ENCODE data around the gene PTPRM.

PTPRM gene

DNA sequence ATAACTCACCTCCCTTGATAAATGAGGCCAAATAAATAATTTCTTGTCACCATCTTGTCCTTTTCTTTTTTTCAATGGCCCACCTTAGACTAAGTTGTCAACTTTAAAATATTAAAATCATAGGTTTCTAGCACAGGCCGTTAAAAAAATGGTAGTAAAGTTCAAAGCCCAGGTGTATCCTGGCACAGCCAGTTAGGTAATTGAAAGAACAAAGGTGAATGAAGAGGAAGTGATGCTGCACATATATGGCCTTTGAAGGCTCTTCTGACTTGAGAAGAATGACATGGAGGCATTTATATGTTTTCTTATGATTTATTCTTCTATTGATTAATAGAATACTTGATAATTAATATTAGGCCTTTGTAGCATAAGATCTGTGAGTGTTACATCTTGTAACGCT lies 208.7 kb downstream of the PTPRM start:
- no peak for DNase-seq (ENCODE audit: low read depth)
- no peak for TF ChIP-seq POLR2A (IDR thresholded peaks at IDR 0.05; ENCODE audit: extremely low read depth, insufficient read length)
- no peak for TF ChIP-seq MYC (IDR thresholded peaks at IDR 0.05; ENCODE audit: low read depth, low read length)
- TF ChIP-seq, protein P1, sequence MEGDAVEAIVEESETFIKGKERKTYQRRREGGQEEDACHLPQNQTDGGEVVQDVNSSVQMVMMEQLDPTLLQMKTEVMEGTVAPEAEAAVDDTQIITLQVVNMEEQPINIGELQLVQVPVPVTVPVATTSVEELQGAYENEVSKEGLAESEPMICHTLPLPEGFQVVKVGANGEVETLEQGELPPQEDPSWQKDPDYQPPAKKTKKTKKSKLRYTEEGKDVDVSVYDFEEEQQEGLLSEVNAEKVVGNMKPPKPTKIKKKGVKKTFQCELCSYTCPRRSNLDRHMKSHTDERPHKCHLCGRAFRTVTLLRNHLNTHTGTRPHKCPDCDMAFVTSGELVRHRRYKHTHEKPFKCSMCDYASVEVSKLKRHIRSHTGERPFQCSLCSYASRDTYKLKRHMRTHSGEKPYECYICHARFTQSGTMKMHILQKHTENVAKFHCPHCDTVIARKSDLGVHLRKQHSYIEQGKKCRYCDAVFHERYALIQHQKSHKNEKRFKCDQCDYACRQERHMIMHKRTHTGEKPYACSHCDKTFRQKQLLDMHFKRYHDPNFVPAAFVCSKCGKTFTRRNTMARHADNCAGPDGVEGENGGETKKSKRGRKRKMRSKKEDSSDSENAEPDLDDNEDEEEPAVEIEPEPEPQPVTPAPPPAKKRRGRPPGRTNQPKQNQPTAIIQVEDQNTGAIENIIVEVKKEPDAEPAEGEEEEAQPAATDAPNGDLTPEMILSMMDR (IDR thresholded peaks at IDR 0.05; ENCODE audit: low read depth, low read length), result no peak
- TF ChIP-seq, protein P2, sequence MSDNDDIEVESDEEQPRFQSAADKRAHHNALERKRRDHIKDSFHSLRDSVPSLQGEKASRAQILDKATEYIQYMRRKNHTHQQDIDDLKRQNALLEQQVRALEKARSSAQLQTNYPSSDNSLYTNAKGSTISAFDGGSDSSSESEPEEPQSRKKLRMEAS (IDR thresholded peaks at IDR 0.05; ENCODE audit: low read depth, low read length), result no peak
- no peak overlapping the region for H3K4me3 ChIP-seq (ENCODE audit: low read depth, low read length)

DNA sequence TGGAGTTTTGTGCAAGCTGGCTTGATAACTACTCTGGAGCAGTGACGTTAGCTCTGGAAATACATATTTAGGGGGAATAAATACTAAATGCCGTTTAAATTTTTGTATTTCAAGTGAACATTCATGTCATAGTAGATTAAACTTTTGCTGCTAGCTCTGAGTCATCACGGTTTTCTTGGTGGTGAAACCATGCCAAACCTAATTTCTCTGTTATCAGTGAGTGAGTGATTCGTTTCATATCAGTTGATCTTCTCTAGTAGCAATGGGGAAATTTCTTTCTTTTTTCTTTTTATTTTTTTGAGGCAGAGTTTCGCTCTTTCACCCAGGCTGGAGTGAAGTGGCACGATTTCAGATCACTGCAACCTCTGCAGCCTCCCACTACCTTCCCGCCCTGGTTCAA lies 211.1 kb downstream of the PTPRM start:
- H3K4me3 ChIP-seq (ENCODE audit: low read depth, low read length), result no peak overlapping the region
- DNase-seq (ENCODE audit: low read depth), result no peak
- TF ChIP-seq POLR2A (IDR thresholded peaks at IDR 0.05; ENCODE audit: extremely low read depth, insufficient read length) (no peak), MYC (IDR thresholded peaks at IDR 0.05; ENCODE audit: low read depth, low read length) (no peak)
- TF ChIP-seq, protein P1 (IDR thresholded peaks at IDR 0.05; ENCODE audit: low read depth, low read length), result no peak
- TF ChIP-seq, protein P2 (IDR thresholded peaks at IDR 0.05; ENCODE audit: low read depth, low read length), result no peak

DNA sequence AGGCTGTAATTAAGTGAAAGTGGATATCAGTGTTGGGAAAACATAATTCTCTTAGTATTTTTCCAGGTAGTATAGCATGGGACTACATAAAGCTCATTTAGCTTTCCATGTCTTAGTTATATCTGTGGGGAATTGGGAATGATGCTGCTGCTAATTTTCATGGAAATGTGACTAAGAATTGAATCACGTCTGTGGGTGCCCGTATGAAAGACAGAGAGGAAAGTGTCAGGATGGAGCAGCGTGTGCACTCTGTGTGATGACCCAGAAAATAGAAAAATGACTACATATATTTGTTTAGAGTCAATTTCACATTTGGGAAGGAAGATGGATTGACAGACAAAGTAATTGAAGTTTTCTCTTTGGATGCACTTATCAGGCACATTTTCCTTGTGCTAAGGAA lies 212.1 kb downstream of the PTPRM start:
- DNase-seq (ENCODE audit: low read depth), result no peak
- TF ChIP-seq POLR2A (IDR thresholded peaks at IDR 0.05; ENCODE audit: extremely low read depth, insufficient read length), result no peak
- TF ChIP-seq, protein P2 (IDR thresholded peaks at IDR 0.05; ENCODE audit: low read depth, low read length), result no peak
- TF ChIP-seq, protein P1 (IDR thresholded peaks at IDR 0.05; ENCODE audit: low read depth, low read length), result no peak
- TF ChIP-seq MYC (IDR thresholded peaks at IDR 0.05; ENCODE audit: low read depth, low read length), result no peak
- no peak overlapping the region for H3K4me3 ChIP-seq (ENCODE audit: low read depth, low read length)

DNA sequence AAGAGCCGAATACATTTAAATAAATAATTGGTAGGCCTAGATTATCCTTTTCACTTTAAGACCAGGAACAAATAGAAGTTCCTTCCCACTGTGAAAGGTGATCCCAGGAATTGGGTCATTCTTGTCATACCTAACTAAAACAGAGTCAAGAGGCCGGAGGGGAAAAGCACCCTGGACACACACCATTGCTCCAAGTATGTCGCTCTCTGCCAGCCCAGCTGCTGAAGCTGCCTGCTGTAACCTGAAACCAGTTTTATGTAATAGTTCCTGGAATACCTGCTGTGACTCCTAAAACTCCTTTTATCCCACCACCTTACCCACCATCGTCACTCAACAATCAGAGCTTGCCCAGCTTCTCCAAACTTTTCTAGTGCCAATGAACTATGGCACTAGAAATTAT lies 217.1 kb downstream of the PTPRM start:
- TF ChIP-seq MYC (IDR thresholded peaks at IDR 0.05; ENCODE audit: low read depth, low read length), result no peak
- TF ChIP-seq, protein P1 (IDR thresholded peaks at IDR 0.05; ENCODE audit: low read depth, low read length), result no peak
- TF ChIP-seq POLR2A (IDR thresholded peaks at IDR 0.05; ENCODE audit: extremely low read depth, insufficient read length), result no peak
- TF ChIP-seq, protein P2 (IDR thresholded peaks at IDR 0.05; ENCODE audit: low read depth, low read length), result no peak
- DNase-seq (ENCODE audit: low read depth), result no peak
- H3K4me3 ChIP-seq (ENCODE audit: low read depth, low read length), result no peak overlapping the region

DNA sequence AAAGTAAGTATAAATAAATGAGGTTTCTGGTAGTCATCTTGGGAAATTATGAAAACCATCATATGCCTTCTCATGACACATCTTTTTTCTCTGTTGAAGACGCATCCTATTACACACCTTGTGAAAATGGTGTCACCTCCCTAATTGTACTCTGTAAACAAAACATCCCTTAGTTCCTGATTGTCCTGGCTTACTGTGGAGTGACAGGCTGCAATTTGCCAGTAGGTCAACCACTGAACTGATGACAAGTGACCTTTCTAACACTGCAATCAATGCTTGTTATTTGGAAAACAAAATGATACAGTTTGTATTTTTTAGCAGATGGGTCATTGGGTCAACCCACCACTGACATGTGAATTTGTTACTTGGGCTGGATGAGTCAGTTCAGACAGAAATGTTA lies 219.5 kb downstream of the PTPRM start:
- DNase-seq (ENCODE audit: low read depth), result no peak
- no peak overlapping the region for H3K4me3 ChIP-seq (ENCODE audit: low read depth, low read length)
- TF ChIP-seq MYC (IDR thresholded peaks at IDR 0.05; ENCODE audit: low read depth, low read length), result no peak
- TF ChIP-seq POLR2A (IDR thresholded peaks at IDR 0.05; ENCODE audit: extremely low read depth, insufficient read length), result no peak
- TF ChIP-seq, protein P1 (IDR thresholded peaks at IDR 0.05; ENCODE audit: low read depth, low read length), result no peak
- TF ChIP-seq, protein P2 (IDR thresholded peaks at IDR 0.05; ENCODE audit: low read depth, low read length), result no peak

DNA sequence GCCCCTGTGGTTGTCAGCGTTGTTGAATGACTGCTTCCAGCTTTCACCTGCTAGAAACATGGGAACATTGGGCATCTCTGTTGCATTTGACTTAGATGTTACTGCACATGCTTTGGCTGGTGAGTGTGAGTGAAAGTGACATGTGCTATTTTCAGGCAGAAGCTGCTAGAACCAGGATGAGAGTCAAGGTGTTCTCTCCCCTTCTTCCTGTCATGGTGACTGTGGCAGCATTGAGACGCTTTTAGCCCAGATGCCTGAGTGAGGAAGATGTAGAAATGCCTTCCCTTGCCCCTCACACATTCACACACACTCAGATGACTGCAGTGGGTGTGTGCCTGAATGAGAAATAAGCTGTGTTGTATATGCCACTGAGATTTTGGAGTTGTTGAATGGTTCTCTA lies 220.2 kb downstream of the PTPRM start:
- TF ChIP-seq, protein P2 (IDR thresholded peaks at IDR 0.05; ENCODE audit: low read depth, low read length), result no peak
- TF ChIP-seq, protein P1 (IDR thresholded peaks at IDR 0.05; ENCODE audit: low read depth, low read length), result no peak
- no peak for TF ChIP-seq POLR2A (IDR thresholded peaks at IDR 0.05; ENCODE audit: extremely low read depth, insufficient read length)
- TF ChIP-seq MYC (IDR thresholded peaks at IDR 0.05; ENCODE audit: low read depth, low read length), result no peak
- no peak overlapping the region for H3K4me3 ChIP-seq (ENCODE audit: low read depth, low read length)
- DNase-seq (ENCODE audit: low read depth), result no peak
